K562 (cell line): ENCODE results near the gene NR3C1. TPM values are rescaled to one million over a fixed set of nuclear protein-coding genes. Genes with fewer than 3 reads are reported as not detected.

ENCODE experiments used
- ATF3 ChIP-seq, 2 experiments: fragments of 450-650 bp in 1 of 2; sonication (generic) in 1 of 2; formaldehyde crosslinking in 1 of 2; IDR thresholded peaks in 1 of 2; conservative IDR thresholded peaks in 1 of 2; 2 replicates each; pipeline versions ENCODE4 v1.6.1 to v1.8.1; 2016 to 2023; ENCODE audit warnings: mild to moderate bottlenecking in 2 of 2, moderate library complexity in 2 of 2, inconsistent platforms in 1 of 2, missing genetic modification reagents in 1 of 2
- CAMTA2 ChIP-seq: fragments of 250-450 bp; sonication (Bioruptor Pico); conservative IDR thresholded peaks from 2 replicates; pipeline ENCODE4 v1.5.1; 2022
- CBFB ChIP-seq: sonication (generic); formaldehyde crosslinking; IDR thresholded peaks from 2 replicates; pipeline ENCODE4 v1.4.0; 2020; ENCODE audit warnings: mild to moderate bottlenecking, missing genetic modification reagents
- EGR1 ChIP-seq: fragments of 450-650 bp; conservative IDR thresholded peaks from 2 replicates; pipeline ENCODE4 v1.6.1; 2017; ENCODE audit warnings: mild to moderate bottlenecking
- FOXP4 ChIP-seq: sonication (generic); formaldehyde crosslinking; IDR thresholded peaks from 2 replicates; pipeline ENCODE4 v1.8.0; 2022; ENCODE audit warnings: mild to moderate bottlenecking, missing genetic modification reagents, borderline replicate concordance
- JUN ChIP-seq, 2 experiments: sonication (generic) in 1 of 2; formaldehyde crosslinking in 1 of 2; IDR thresholded peaks; 2 replicates each; pipeline versions ENCODE4 v1.6.1 to v1.8.0; 2012 to 2022; ENCODE audit warnings: borderline replicate concordance in 2 of 2, mild to moderate bottlenecking in 2 of 2, improper control_type of control experiment in 1 of 2, low read depth in 1 of 2, low read length in 1 of 2, missing genetic modification reagents in 1 of 2
- KAT7 ChIP-seq: sonication (generic); formaldehyde crosslinking; IDR thresholded peaks from 2 replicates; pipeline ENCODE4 v1.8.0; 2022; ENCODE audit warnings: missing genetic modification reagents, mild to moderate bottlenecking, borderline replicate concordance
- MEIS2 ChIP-seq: fragments of 450-650 bp; IDR thresholded peaks from 2 replicates; pipeline ENCODE4 v1.6.1; 2014; ENCODE audit warnings: mild to moderate bottlenecking; ENCODE audit not compliant: partially characterized antibody
- NFE2L1 ChIP-seq: fragments of 450-650 bp; IDR thresholded peaks from 2 replicates; pipeline ENCODE4 v1.6.1; 2016; ENCODE audit warnings: missing genetic modification characterization, low read depth, mild to moderate bottlenecking, missing compliant biosample characterization, moderate library complexity, borderline replicate concordance
- PHB2 ChIP-seq: fragments of 450-650 bp; IDR thresholded peaks from 2 replicates; pipeline ENCODE4 v1.6.1; 2017; ENCODE audit warnings: low read depth
- PPARD ChIP-seq: fragments of 250-450 bp; sonication (Bioruptor Pico); IDR thresholded peaks from 2 replicates; pipeline ENCODE4 v1.8.0; 2022; ENCODE audit warnings: inconsistent platforms, mild to moderate bottlenecking, moderate library complexity
- PRDM10 ChIP-seq: fragments of 450-650 bp; IDR thresholded peaks from 2 replicates; pipeline ENCODE4 v1.6.1; 2018; ENCODE audit not compliant: partially characterized antibody
- RBM25 ChIP-seq: fragments of 200-400 bp; formaldehyde crosslinking; IDR thresholded peaks from 2 replicates; pipeline ENCODE4 v1.6.1; 2018; ENCODE audit warnings: low read length, low read depth, moderate library complexity; ENCODE audit not compliant: severe bottlenecking
- RFX5 ChIP-seq: IDR thresholded peaks from 2 replicates; pipeline ENCODE4 v1.6.1; 2011; ENCODE audit warnings: low read depth, mild to moderate bottlenecking, improper control_type of control experiment, low read length
- SREBF2 ChIP-seq: sonication (generic); formaldehyde crosslinking; IDR thresholded peaks from 2 replicates; pipeline ENCODE4 v1.4.0; 2020; ENCODE audit warnings: mild to moderate bottlenecking, missing genetic modification reagents
- TEAD4 ChIP-seq, 2 experiments: sonication (generic) in 1 of 2; formaldehyde crosslinking in 1 of 2; IDR thresholded peaks; 2 replicates each; pipeline versions ENCODE4 v1.6.1 to v1.8.0; 2012 to 2022; ENCODE audit warnings: borderline replicate concordance in 1 of 2, inconsistent platforms in 1 of 2, low read length in 1 of 2, mild to moderate bottlenecking in 1 of 2, missing genetic modification reagents in 1 of 2
- TGIF2 ChIP-seq: sonication (generic); formaldehyde crosslinking; IDR thresholded peaks from 2 replicates; pipeline ENCODE4 v1.8.1; 2022; ENCODE audit warnings: mild to moderate bottlenecking, missing genetic modification reagents, moderate library complexity
- ZFP30 ChIP-seq: fragments of 250-450 bp; sonication (Bioruptor Pico); IDR thresholded peaks from 2 replicates; pipeline ENCODE4 v1.8.0; 2022; ENCODE audit warnings: moderate library complexity, mild to moderate bottlenecking, inconsistent platforms, borderline replicate concordance
- ZNF212 ChIP-seq: fragments of 450-650 bp; formaldehyde crosslinking; IDR thresholded peaks from 2 replicates; pipeline ENCODE4 v1.4.0; 2020; ENCODE audit warnings: mild to moderate bottlenecking
- ZNF717 ChIP-seq: fragments of 250-450 bp; sonication (Bioruptor Pico); IDR thresholded peaks from 2 replicates; pipeline ENCODE4 v1.5.0; 2021
- ZSCAN29 ChIP-seq: fragments of 450-650 bp; IDR thresholded peaks from 2 replicates; pipeline ENCODE4 v1.6.1; 2017
- polyA plus RNA-seq, 8 experiments: library from polyadenylated mRNA; depleted of rRNA in 4 of 8; stranded (reverse) in 5 of 8; unstranded in 3 of 8; fragments of >200 nt; fragmentation: Nextera tagmentation in 2 of 8; fragmentation: Illumina TruSeq in 1 of 8; extraction: Ambion mirVana in 2 of 8; extraction: Trizol in 1 of 8; gene quantifications; 2 replicates each; pipeline versions ENCODE4 v1.2.1 to v1.2.3, GENCODE V29; 2011 to 2014; ENCODE audit warnings: inconsistent platforms in 1 of 8, missing spikeins in 1 of 8
- total RNA-seq, 7 experiments: library from RNA; depleted of rRNA in 6 of 7; stranded (reverse); fragments of >200 nt in 6 of 7; fragmentation: Illumina TruSeq in 2 of 7; extraction: Trizol in 2 of 7; gene quantifications; 2 replicates each; pipeline versions ENCODE4 v1.2.1 to v1.2.3, GENCODE V29; 2011 to 2021; ENCODE audit warnings: low replicate concordance in 1 of 7

NR3C1 gene
- total and polyA plus RNA-seq, 9 of the 15 experiments (the other 6 are each of a cell fraction or from before 2014, with no cell fraction given), result 8.2 to 36.0 (median 15.0) TPM

- TF ChIP-seq TEAD4 (IDR thresholded peaks at IDR 0.05; ENCODE audit: low read length), result peak; percentile 33; the same call in 1 of the 2 replicates
- no peak for TF ChIP-seq TEAD4 (CRISPR knock-in tag; IDR thresholded peaks at IDR 0.05; ENCODE audit: borderline replicate concordance)
- no peak for TF ChIP-seq CBFB (CRISPR knock-in tag)
- no peak for TF ChIP-seq ZNF212 (CRISPR knock-in tag)
- TF ChIP-seq PPARD (CRISPR knock-in tag), result no peak
- no peak; the same call in 1 of the 2 replicates for TF ChIP-seq FOXP4 (CRISPR knock-in tag)
- no peak for TF ChIP-seq ATF3 (IDR thresholded peaks at IDR 0.05)
- no peak for TF ChIP-seq ATF3 (CRISPR knock-in tag; conservative IDR thresholded peaks at IDR 0.05)
- no peak for TF ChIP-seq RFX5
- TF ChIP-seq CAMTA2, result no peak
- no peak for TF ChIP-seq RBM25
- TF ChIP-seq MEIS2, result no peak
- peak; percentile 7 for TF ChIP-seq PRDM10
- no peak for TF ChIP-seq NFE2L1 (tag)
- no peak for TF ChIP-seq EGR1
- peak; percentile 59; the same call in 1 of the 2 replicates for TF ChIP-seq KAT7
- TF ChIP-seq JUN (IDR thresholded peaks at IDR 0.05; ENCODE audit: borderline replicate concordance, low read depth, low read length), result no peak
- TF ChIP-seq JUN (CRISPR knock-in tag; IDR thresholded peaks at IDR 0.05; ENCODE audit: borderline replicate concordance), result no peak
- no peak for TF ChIP-seq PHB2
- no peak for TF ChIP-seq SREBF2 (CRISPR knock-in tag)
- TF ChIP-seq ZFP30 (CRISPR knock-in tag), result no peak
- no peak for TF ChIP-seq ZNF717
- TF ChIP-seq TGIF2 (CRISPR knock-in tag), result no peak
- TF ChIP-seq ZSCAN29, result no peak
These were observed 1.8 kb upstream of the NR3C1 start (continued) for GRCh38 chr5:143405063-143405848.
